Posterior cingulate gyrus (tissue), 11 donors: Measurements from ENCODE around the gene AK2.
"Not testable (repeated sequence)": the region's sequence is repeated elsewhere in the genome, so short reads cannot be mapped to it uniquely, and the experiment has no call there.

Experiments
- DNase-seq, 10 donors: peaks; one replicate each; pipeline versions ENCODE4 v3.0.0 to v3.0.0-alpha.2; 2020 to 2021; ENCODE audit warnings: mixed read lengths in 3 of 10
- intact Hi-C: fragments of 100-400 bp; cut with DNase I; formaldehyde crosslinking; loops from one replicate; pipeline ENCODE4 v1.15.1; 2023

The AK2 gene

GRCh38 chr1:33005117-33005837 lies 31.4 kb downstream of the AK2 start:
- DNase-seq = no peak
- intact Hi-C loops = loop anchor here (10.0 kb wide), 1 partner anchor 70 kb away; no protein-coding TSS in a partner anchor

GRCh38 chr1:33004613-33005012 lies 32.1 kb downstream of the AK2 start:
- no peak for DNase-seq
- intact Hi-C loops = loop anchor here (10.0 kb wide), 1 partner anchor 70 kb away; no protein-coding TSS in a partner anchor

GRCh38 chr1:33003657-33004056 lies 33.0 kb downstream of the AK2 start:
- intact Hi-C loops = loop anchor here (10.0 kb wide), 1 partner anchor 69 kb away; no protein-coding TSS in a partner anchor
- no peak for DNase-seq

GRCh38 chr1:33002006-33002405 lies 34.7 kb downstream of the AK2 start:
- DNase-seq = no peak

GRCh38 chr1:33001282-33001681 lies 35.4 kb downstream of the AK2 start:
- intact Hi-C loops = loop anchor here (10.0 kb wide), 1 partner anchor 66 kb away; no protein-coding TSS in a partner anchor

More at GRCh38 chr1:33002006-33002405, 34.7 kb downstream of the AK2 start:
- intact Hi-C loops = loop anchor here (10.0 kb wide), 1 partner anchor 67 kb away; no protein-coding TSS in a partner anchor

GRCh38 chr1:33000427-33001026 lies 36.2 kb downstream of the AK2 start:
- intact Hi-C loops = loop anchor here (10.0 kb wide), 1 partner anchor 66 kb away; no protein-coding TSS in a partner anchor
- no peak for DNase-seq

More at GRCh38 chr1:33001282-33001681, 35.4 kb downstream of the AK2 start:
- DNase-seq = no peak

- no peak for DNase-seq
- intact Hi-C loops = no loop called here
Measured at GRCh38 chr1:32998997-32999396, 37.7 kb downstream of the AK2 start.

- intact Hi-C loops = no loop called here
- no peak for DNase-seq
Measured at GRCh38 chr1:32998064-32998463, 38.6 kb downstream of the AK2 start.

- intact Hi-C loops = no loop called here
- no peak for DNase-seq
Measured at GRCh38 chr1:32997381-32997891, 39.2 kb downstream of the AK2 start.

- intact Hi-C loops = not testable (repeated sequence)
Measured at GRCh38 chr1:32993324-32993636, 43.4 kb downstream of the AK2 start.

GRCh38 chr1:32992489-32993323 lies 44.0 kb downstream of the AK2 start:
- intact Hi-C loops = no loop called here
- peak in 4 of 10 donors; percentile 22 to 89 (median 34) for DNase-seq

More at GRCh38 chr1:32993324-32993636, 43.4 kb downstream of the AK2 start:
- not testable (repeated sequence) for DNase-seq

- intact Hi-C loops = no loop called here
- no peak for DNase-seq
Measured at GRCh38 chr1:32991819-32992488, 44.7 kb downstream of the AK2 start.

- intact Hi-C loops = no loop called here
- no peak for DNase-seq
Measured at GRCh38 chr1:32991386-32991785, 45.3 kb downstream of the AK2 start.

- DNase-seq = no peak
- intact Hi-C loops = no loop called here
Measured at GRCh38 chr1:32990887-32991286, 45.8 kb downstream of the AK2 start.

GRCh38 chr1:32989160-32990050 lies 47.3 kb downstream of the AK2 start:
- peak in 2 of 10 donors; percentile 32 to 39 for DNase-seq
- intact Hi-C loops = no loop called here

- intact Hi-C loops = no loop called here
- DNase-seq = no peak
Measured at GRCh38 chr1:32988665-32989064, 48.0 kb downstream of the AK2 start.

- intact Hi-C loops = no loop called here
- DNase-seq = no peak
Measured at GRCh38 chr1:32985226-32985625, 51.5 kb downstream of the AK2 start.

GRCh38 chr1:32984455-32985171 lies 52.1 kb downstream of the AK2 start:
- intact Hi-C loops = no loop called here
- peak in 6 of 10 donors; percentile 27 to 92 (median 52) for DNase-seq

- no peak for DNase-seq
- intact Hi-C loops = no loop called here
Measured at GRCh38 chr1:32984090-32984454, 52.6 kb downstream of the AK2 start.
